Liver (tissue), 9 donors: ENCODE data around the gene PRB2. TPM values are rescaled to one million over a fixed set of nuclear protein-coding genes. Genes with fewer than 3 reads are reported as not detected.

ENCODE experiments used
- DNase-seq: peaks from one replicate; pipeline ENCODE4 v3.0.0-alpha.2; 2017; ENCODE audit warnings: low spot score
- H3K27ac ChIP-seq, 2 donors: one replicate each; pipeline ENCODE4 v1.7.0; 2013; ENCODE audit warnings: inconsistent platforms in 2 of 2, low read length in 2 of 2, control low read depth in 1 of 2, low read depth in 1 of 2, mild to moderate bottlenecking in 1 of 2
- H3K27me3 ChIP-seq, 4 donors: one replicate each; pipeline versions ENCODE4 v1.6.1 to v1.7.0; 2013; ENCODE audit warnings: low read length in 3 of 4, inconsistent platforms in 1 of 4, mild to moderate bottlenecking in 1 of 4, moderate library complexity in 1 of 4; ENCODE audit not compliant: control insufficient read depth in 4 of 4, insufficient read depth in 4 of 4
- H3K36me3 ChIP-seq, 4 donors: one replicate each; pipeline versions ENCODE4 v1.6.1 to v1.7.0; 2013; ENCODE audit warnings: low read length in 3 of 4, mild to moderate bottlenecking in 3 of 4, low read depth in 1 of 4, moderate library complexity in 1 of 4; ENCODE audit not compliant: control insufficient read depth in 4 of 4, insufficient read depth in 3 of 4
- H3K4me1 ChIP-seq, 4 donors: one replicate each; pipeline versions ENCODE4 v1.6.1 to v1.7.0; 2013; ENCODE audit warnings: low read length in 3 of 4, mild to moderate bottlenecking in 3 of 4, moderate library complexity in 1 of 4; ENCODE audit not compliant: control insufficient read depth in 4 of 4, insufficient read depth in 4 of 4
- H3K4me3 ChIP-seq, 3 donors: one replicate each; pipeline versions ENCODE4 v1.6.1 to v1.7.0; 2013; ENCODE audit warnings: low read length in 3 of 3, control low read depth in 1 of 3, low read depth in 1 of 3, mild to moderate bottlenecking in 1 of 3
- H3K9ac ChIP-seq, 2 donors: one replicate each; pipeline ENCODE4 v1.7.0; 2013; ENCODE audit warnings: low read length in 2 of 2, mild to moderate bottlenecking in 2 of 2, moderate library complexity in 2 of 2, control low read depth in 1 of 2, low read depth in 1 of 2
- H3K9me3 ChIP-seq, 4 donors: one replicate each; pipeline versions ENCODE4 v1.6.1 to v1.7.0; 2013; ENCODE audit warnings: low read length in 3 of 4; ENCODE audit not compliant: control insufficient read depth in 4 of 4
- FOXA1 ChIP-seq: IDR thresholded peaks from 2 replicates; pipeline ENCODE4 v1.6.1; 2016; ENCODE audit warnings: antibody characterized with exemption
- FOXA2 ChIP-seq: IDR thresholded peaks from 2 replicates; pipeline ENCODE4 v1.6.1; 2016; ENCODE audit warnings: antibody characterized with exemption
- HNF4G ChIP-seq: IDR thresholded peaks from 2 replicates; pipeline ENCODE4 v1.6.1; 2016; ENCODE audit warnings: antibody characterized with exemption
- JUND ChIP-seq, 2 donors: IDR thresholded peaks; 2 replicates each; pipeline ENCODE4 v1.6.1; 2016; ENCODE audit warnings: antibody characterized with exemption in 2 of 2
- NR2F2 ChIP-seq: IDR thresholded peaks from 2 replicates; pipeline ENCODE4 v1.6.1; 2016; ENCODE audit warnings: antibody characterized with exemption
- RAD21 ChIP-seq, 2 donors: IDR thresholded peaks; 2 replicates each; pipeline ENCODE4 v1.6.1; 2016; ENCODE audit warnings: antibody characterized with exemption in 2 of 2, mild to moderate bottlenecking in 2 of 2
- REST ChIP-seq: IDR thresholded peaks from 2 replicates; pipeline ENCODE4 v1.6.1; 2016; ENCODE audit warnings: antibody characterized with exemption, mild to moderate bottlenecking
- RXRA ChIP-seq, 2 donors: IDR thresholded peaks; 2 replicates each; pipeline ENCODE4 v1.6.1; 2017 to 2018; ENCODE audit warnings: antibody characterized with exemption in 2 of 2, mild to moderate bottlenecking in 1 of 2
- TAF1 ChIP-seq: conservative IDR thresholded peaks from 2 replicates; pipeline ENCODE4 v1.6.1; 2016; ENCODE audit warnings: antibody characterized with exemption, mild to moderate bottlenecking
- YY1 ChIP-seq: IDR thresholded peaks from 2 replicates; pipeline ENCODE4 v1.6.1; 2016; ENCODE audit warnings: antibody characterized with exemption, mild to moderate bottlenecking
- WGBS: extraction: QIAGEN DNeasy Blood & Tissue Kit; methylation state at CpG from one replicate; pipeline ENCODE4 v1.1.7; 2013; 5-methylcytosine and 5-hydroxymethylcytosine counted together
- polyA plus RNA-seq, 2 donors: library from polyadenylated mRNA; stranded (reverse) in 1 of 2; unstranded in 1 of 2; fragments of 200-250 nt in 1 of 2; fragments of >200 nt in 1 of 2; fragmentation: Nextera tagmentation in 1 of 2; extraction: Ambion mirVana in 1 of 2; gene quantifications; one replicate each; pipeline versions ENCODE4 v1.2.1 to v1.2.3, GENCODE V29; 2013 to 2015
- total RNA-seq, 2 donors: library from RNA; depleted of rRNA; stranded (reverse); fragments of >200 nt; gene quantifications; one replicate each; pipeline ENCODE4 v1.2.3, GENCODE V29; 2014
- TF ChIP-seq, protein P1 (sequence below): fragments of 150-350 bp; IDR thresholded peaks from 2 replicates; pipeline ENCODE4 v1.5.1; 2017; ENCODE audit warnings: improper control_type of control experiment, low read depth, low read length; ENCODE audit not compliant: missing input control
- TF ChIP-seq, protein P2 (sequence below): IDR thresholded peaks from 2 replicates; pipeline ENCODE4 v1.6.1; 2016; ENCODE audit warnings: antibody characterized with exemption
- TF ChIP-seq, protein P3 (sequence below): IDR thresholded peaks from 2 replicates; pipeline ENCODE4 v1.6.1; 2016; ENCODE audit warnings: antibody characterized with exemption
- TF ChIP-seq, protein P4 (sequence below): IDR thresholded peaks from 2 replicates; pipeline ENCODE4 v1.6.1; 2016; ENCODE audit warnings: antibody characterized with exemption
- donor health status: healthy.
- donor health status: healthy.
- donor health status: healthy.
- donor health status: healthy.
- donor health status: healthy.

The PRB2 gene
- total and polyA plus RNA-seq, 4 donors: not detected

DNA sequence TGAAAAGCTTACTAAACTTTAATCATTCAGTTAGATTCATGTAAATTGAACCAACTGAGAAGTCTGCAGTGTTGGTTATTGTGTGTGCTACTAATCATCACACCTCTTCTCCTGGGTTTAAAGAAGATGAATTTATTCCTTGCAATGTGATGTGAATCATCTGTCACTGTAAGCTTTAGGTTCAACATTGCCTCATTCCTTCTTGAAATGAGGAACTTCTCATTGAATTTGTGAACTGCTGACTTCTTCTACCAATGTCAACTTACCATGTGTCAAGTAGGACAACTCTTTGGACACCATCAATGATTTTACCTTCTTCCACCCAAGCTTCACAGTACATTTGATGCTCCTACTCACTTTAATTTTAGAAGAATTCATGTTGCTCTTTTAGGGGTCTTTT, 17.4 kb upstream of the PRB2 start:
- Histone ChIP-seq H3K9ac (no peak overlapping the region), H3K36me3 (peaks cover 0 to 2% (median 0%) of the 10 kb centered on the region in 4 donors), H3K4me1 (no peaks in the 10 kb centered on the region), H3K27me3 (no peaks in the 10 kb centered on the region), H3K9me3 (peaks cover 0 to 2% (median 0%) of the 10 kb centered on the region in 4 donors), H3K27ac (no peak overlapping the region), H3K4me3 (no peak overlapping the region)
- DNase-seq: no peak
- TF ChIP-seq RAD21 (IDR thresholded peaks at IDR 0.05) (no peak), TAF1 (no peak), JUND (IDR thresholded peaks at IDR 0.05) (no peak), REST (no peak), FOXA2 (no peak), YY1 (no peak)
- TF ChIP-seq, protein P1, sequence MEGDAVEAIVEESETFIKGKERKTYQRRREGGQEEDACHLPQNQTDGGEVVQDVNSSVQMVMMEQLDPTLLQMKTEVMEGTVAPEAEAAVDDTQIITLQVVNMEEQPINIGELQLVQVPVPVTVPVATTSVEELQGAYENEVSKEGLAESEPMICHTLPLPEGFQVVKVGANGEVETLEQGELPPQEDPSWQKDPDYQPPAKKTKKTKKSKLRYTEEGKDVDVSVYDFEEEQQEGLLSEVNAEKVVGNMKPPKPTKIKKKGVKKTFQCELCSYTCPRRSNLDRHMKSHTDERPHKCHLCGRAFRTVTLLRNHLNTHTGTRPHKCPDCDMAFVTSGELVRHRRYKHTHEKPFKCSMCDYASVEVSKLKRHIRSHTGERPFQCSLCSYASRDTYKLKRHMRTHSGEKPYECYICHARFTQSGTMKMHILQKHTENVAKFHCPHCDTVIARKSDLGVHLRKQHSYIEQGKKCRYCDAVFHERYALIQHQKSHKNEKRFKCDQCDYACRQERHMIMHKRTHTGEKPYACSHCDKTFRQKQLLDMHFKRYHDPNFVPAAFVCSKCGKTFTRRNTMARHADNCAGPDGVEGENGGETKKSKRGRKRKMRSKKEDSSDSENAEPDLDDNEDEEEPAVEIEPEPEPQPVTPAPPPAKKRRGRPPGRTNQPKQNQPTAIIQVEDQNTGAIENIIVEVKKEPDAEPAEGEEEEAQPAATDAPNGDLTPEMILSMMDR: no peak
- TF ChIP-seq, protein P2, sequence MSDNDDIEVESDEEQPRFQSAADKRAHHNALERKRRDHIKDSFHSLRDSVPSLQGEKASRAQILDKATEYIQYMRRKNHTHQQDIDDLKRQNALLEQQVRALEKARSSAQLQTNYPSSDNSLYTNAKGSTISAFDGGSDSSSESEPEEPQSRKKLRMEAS: no peak

- peaks cover 0 to 2% (median 0%) of the 10 kb centered on the region in 4 donors for H3K9me3 ChIP-seq
- no peak overlapping the region for H3K4me3 ChIP-seq
- H3K9ac ChIP-seq: no peak overlapping the region
- DNase-seq: no peak
- no peaks in the 10 kb centered on the region for H3K4me1 ChIP-seq
- 87% methylated on average over 6 of the region's 6 CpGs for WGBS
- TF ChIP-seq, protein P3, sequence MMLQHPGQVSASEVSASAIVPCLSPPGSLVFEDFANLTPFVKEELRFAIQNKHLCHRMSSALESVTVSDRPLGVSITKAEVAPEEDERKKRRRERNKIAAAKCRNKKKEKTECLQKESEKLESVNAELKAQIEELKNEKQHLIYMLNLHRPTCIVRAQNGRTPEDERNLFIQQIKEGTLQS: no peak
- TF ChIP-seq FOXA2: no peak
- no peak for TF ChIP-seq NR2F2
- no peaks in the 10 kb centered on the region for H3K27me3 ChIP-seq
- H3K36me3 ChIP-seq: no peaks in the 10 kb centered on the region
- H3K27ac ChIP-seq: no peak overlapping the region
Measured at GRCh38 chr12:11408096-11408495, 12.7 kb upstream of the PRB2 start.

GRCh38 chr12:11397366-11397765, 2.0 kb upstream of the PRB2 start:
- Histone ChIP-seq H3K9ac (no peak overlapping the region), H3K4me3 (no peak overlapping the region), H3K27me3 (no peaks in the 10 kb centered on the region), H3K4me1 (no peaks in the 10 kb centered on the region), H3K36me3 (no peaks in the 10 kb centered on the region), H3K9me3 (no peaks in the 10 kb centered on the region), H3K27ac (no peak overlapping the region)
- 44% methylated on average over 1 of the region's 1 CpG for WGBS
- no peak for DNase-seq
- TF ChIP-seq FOXA2 (no peak), RXRA (IDR thresholded peaks at IDR 0.05) (no peak), TAF1 (no peak), REST (no peak), FOXA1 (no peak), YY1 (no peak), HNF4G (no peak), NR2F2 (no peak)
- TF ChIP-seq, protein P1: no peak
- TF ChIP-seq, protein P4, sequence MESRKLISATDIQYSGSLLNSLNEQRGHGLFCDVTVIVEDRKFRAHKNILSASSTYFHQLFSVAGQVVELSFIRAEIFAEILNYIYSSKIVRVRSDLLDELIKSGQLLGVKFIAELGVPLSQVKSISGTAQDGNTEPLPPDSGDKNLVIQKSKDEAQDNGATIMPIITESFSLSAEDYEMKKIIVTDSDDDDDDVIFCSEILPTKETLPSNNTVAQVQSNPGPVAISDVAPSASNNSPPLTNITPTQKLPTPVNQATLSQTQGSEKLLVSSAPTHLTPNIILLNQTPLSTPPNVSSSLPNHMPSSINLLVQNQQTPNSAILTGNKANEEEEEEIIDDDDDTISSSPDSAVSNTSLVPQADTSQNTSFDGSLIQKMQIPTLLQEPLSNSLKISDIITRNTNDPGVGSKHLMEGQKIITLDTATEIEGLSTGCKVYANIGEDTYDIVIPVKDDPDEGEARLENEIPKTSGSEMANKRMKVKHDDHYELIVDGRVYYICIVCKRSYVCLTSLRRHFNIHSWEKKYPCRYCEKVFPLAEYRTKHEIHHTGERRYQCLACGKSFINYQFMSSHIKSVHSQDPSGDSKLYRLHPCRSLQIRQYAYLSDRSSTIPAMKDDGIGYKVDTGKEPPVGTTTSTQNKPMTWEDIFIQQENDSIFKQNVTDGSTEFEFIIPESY: no peak
